H9 (cell line): ENCODE data around the gene TPRN. TPM values are rescaled to one million over a fixed set of nuclear protein-coding genes. Genes with fewer than 3 reads are reported as not detected.

Experiments
- DNase-seq: peaks from one replicate; pipeline ENCODE4 v3.0.0-alpha.2; 2017
- H2AFZ ChIP-seq: one replicate; pipeline ENCODE4 v1.6.1; 2013; ENCODE audit warnings: mild to moderate bottlenecking, low read length, control low read depth, moderate library complexity
- H2AK5ac ChIP-seq: 2 replicates; pipeline ENCODE4 v1.6.1; 2013; ENCODE audit warnings: low read length, control low read depth, mixed read lengths; ENCODE audit not compliant: insufficient read length
- H2BK120ac ChIP-seq: one replicate; pipeline ENCODE4 v1.6.1; 2013; ENCODE audit warnings: low read depth, mild to moderate bottlenecking, low read length, control low read depth, inconsistent platforms; ENCODE audit not compliant: poor library complexity, severe bottlenecking
- H2BK12ac ChIP-seq: 2 replicates; pipeline ENCODE4 v1.6.1; 2013; ENCODE audit warnings: low read length, control low read depth, mixed read lengths, low read depth; ENCODE audit not compliant: insufficient read length
- H2BK15ac ChIP-seq: 2 replicates; pipeline ENCODE4 v1.6.1; 2013; ENCODE audit warnings: low read depth, low read length, control low read depth
- H2BK20ac ChIP-seq: one replicate; pipeline ENCODE4 v1.6.1; 2013; ENCODE audit warnings: low read depth, mild to moderate bottlenecking, low read length, control low read depth, inconsistent platforms; ENCODE audit not compliant: poor library complexity, severe bottlenecking
- H2BK5ac ChIP-seq: 2 replicates; pipeline ENCODE4 v1.6.1; 2013; ENCODE audit warnings: low read length, control low read depth, mixed read lengths; ENCODE audit not compliant: insufficient read length
- H3K14ac ChIP-seq: 2 replicates; pipeline ENCODE4 v1.6.1; 2013; ENCODE audit warnings: low read length, control low read depth; ENCODE audit not compliant: insufficient read depth
- H3K18ac ChIP-seq: 2 replicates; pipeline ENCODE4 v1.6.1; 2013; ENCODE audit warnings: low read depth, mild to moderate bottlenecking, mixed read lengths, low read length, control low read depth; ENCODE audit not compliant: insufficient read length
- H3K23ac ChIP-seq: 2 replicates; pipeline ENCODE4 v1.6.1; 2013; ENCODE audit warnings: low read length, control low read depth, mixed read lengths, low read depth; ENCODE audit not compliant: insufficient read length
- H3K23me2 ChIP-seq: 2 replicates; pipeline ENCODE4 v1.6.1; 2013; ENCODE audit warnings: low read depth, mild to moderate bottlenecking, mixed read lengths, low read length, control low read depth; ENCODE audit not compliant: insufficient read length, poor library complexity, severe bottlenecking
- H3K27ac ChIP-seq: 2 replicates; pipeline ENCODE4 v1.5.1; 2013; ENCODE audit warnings: low read length, control low read depth, mixed read lengths, low read depth; ENCODE audit not compliant: insufficient read length
- H3K27me3 ChIP-seq: 2 replicates; pipeline ENCODE4 v1.6.1; 2013; ENCODE audit warnings: low read length, control low read depth, inconsistent platforms; ENCODE audit not compliant: insufficient read depth
- H3K4ac ChIP-seq: 2 replicates; pipeline ENCODE4 v1.6.1; 2013; ENCODE audit warnings: low read depth, mild to moderate bottlenecking, control low read depth, inconsistent platforms, low read length, moderate library complexity
- H3K4me1 ChIP-seq: 2 replicates; pipeline ENCODE4 v1.6.1; 2013; ENCODE audit warnings: low read length, control low read depth, inconsistent platforms; ENCODE audit not compliant: insufficient read depth
- H3K4me2 ChIP-seq: 2 replicates; pipeline ENCODE4 v1.6.1; 2013; ENCODE audit warnings: low read length, control low read depth, mixed read lengths; ENCODE audit not compliant: insufficient read length, insufficient read depth
- H3K56ac ChIP-seq: 2 replicates; pipeline ENCODE4 v1.6.1; 2013; ENCODE audit warnings: low read depth, mild to moderate bottlenecking, mixed read lengths, low read length, control low read depth; ENCODE audit not compliant: insufficient read length
- H3K79me1 ChIP-seq: 2 replicates; pipeline ENCODE4 v1.6.1; 2013; ENCODE audit warnings: low read depth, mild to moderate bottlenecking, moderate library complexity, low read length, control low read depth, inconsistent platforms; ENCODE audit not compliant: insufficient read depth, poor library complexity, severe bottlenecking
- H3K79me2 ChIP-seq: 2 replicates; pipeline ENCODE4 v1.6.1; 2013; ENCODE audit warnings: low read length, control low read depth, inconsistent platforms; ENCODE audit not compliant: insufficient read depth
- H3K9ac ChIP-seq: 2 replicates; pipeline ENCODE4 v1.6.1; 2013; ENCODE audit warnings: low read length, control low read depth, mixed read lengths; ENCODE audit not compliant: insufficient read length; ENCODE audit errors: extremely low read depth
- H3K9me3 ChIP-seq: one replicate; pipeline ENCODE4 v1.6.1; 2013; ENCODE audit warnings: low read depth, low read length, inconsistent platforms; ENCODE audit not compliant: control insufficient read depth
- H3T11ph ChIP-seq: one replicate; pipeline ENCODE4 v1.6.1; 2013; ENCODE audit warnings: mild to moderate bottlenecking, low read length, control low read depth, inconsistent platforms
- H4K20me1 ChIP-seq: one replicate; pipeline ENCODE4 v1.6.1; 2013; ENCODE audit not compliant: control insufficient read depth, insufficient read length, insufficient read depth
- H4K5ac ChIP-seq: 2 replicates; pipeline ENCODE4 v1.6.1; 2013; ENCODE audit warnings: low read depth, mild to moderate bottlenecking, mixed read lengths, low read length, control low read depth; ENCODE audit not compliant: insufficient read length
- H4K8ac ChIP-seq: replicated peaks from 2 replicates; pipeline ENCODE4 v1.6.1; 2013; ENCODE audit warnings: low read length, control low read depth, mixed read lengths, low read depth; ENCODE audit not compliant: insufficient read length
- H4K91ac ChIP-seq: 2 replicates; pipeline ENCODE4 v1.6.1; 2013; ENCODE audit warnings: low read depth, mild to moderate bottlenecking, moderate library complexity, mixed read lengths, low read length, control low read depth; ENCODE audit not compliant: insufficient read length
- H3K27ac Mint-ChIP-seq, 3 experiments: 2 replicates in 2 of 3; 3 replicates in 1 of 3; pipeline ENCODE4 v1.8.0; 2020 to 2021; ENCODE audit warnings: mixed read lengths in 3 of 3, mild to moderate bottlenecking in 1 of 3, moderate library complexity in 1 of 3
- H3K27me3 Mint-ChIP-seq: 2 replicates; pipeline ENCODE4 v1.8.0; 2021; ENCODE audit warnings: low read depth, mild to moderate bottlenecking, moderate library complexity, mixed read lengths
- H3K36me3 Mint-ChIP-seq, 3 experiments: 2 replicates in 2 of 3; 3 replicates in 1 of 3; pipeline ENCODE4 v1.8.0; 2020 to 2021; ENCODE audit warnings: low read depth in 3 of 3, mixed read lengths in 3 of 3; ENCODE audit not compliant: insufficient read depth in 1 of 3
- H3K4me1 Mint-ChIP-seq, 2 experiments: 2 replicates each; pipeline ENCODE4 v1.8.0; 2020; ENCODE audit warnings: mixed read lengths in 2 of 2
- H3K4me3 Mint-ChIP-seq, 2 experiments: 2 replicates in 1 of 2; 3 replicates in 1 of 2; pipeline ENCODE4 v1.8.0; 2020 to 2021; ENCODE audit warnings: mild to moderate bottlenecking in 2 of 2, mixed read lengths in 2 of 2, moderate library complexity in 1 of 2
- H3K9me3 Mint-ChIP-seq, 2 experiments: 2 replicates in 1 of 2; 3 replicates in 1 of 2; pipeline ENCODE4 v1.8.0; 2020; ENCODE audit warnings: mild to moderate bottlenecking in 2 of 2, mixed read lengths in 2 of 2, moderate library complexity in 1 of 2
- WGBS: extraction: QIAGEN DNeasy Blood & Tissue Kit; methylation state at CpG from one replicate; pipeline ENCODE4 v1.1.7; 2013; ENCODE audit warnings: missing lambda C conversion rate, low lambda C conversion rate, mixed read lengths; ENCODE audit not compliant: insufficient read length; ENCODE audit errors: extremely low coverage; 5-methylcytosine and 5-hydroxymethylcytosine counted together
- total RNA-seq: library from RNA; stranded (reverse); gene quantifications from 2 replicates; pipeline ENCODE4 v1.2.1, GENCODE V29; 2021
- TF ChIP-seq, protein P1 (sequence below): fragments of 200-600 bp; sonication (generic); conservative IDR thresholded peaks from 3 replicates; pipeline ENCODE4 v1.8.0; 2021; ENCODE audit warnings: antibody characterized with exemption, mild to moderate bottlenecking

Gene TPRN
- total RNA-seq, 1 experiment from 2014 or later, result 30.7 TPM

DNA sequence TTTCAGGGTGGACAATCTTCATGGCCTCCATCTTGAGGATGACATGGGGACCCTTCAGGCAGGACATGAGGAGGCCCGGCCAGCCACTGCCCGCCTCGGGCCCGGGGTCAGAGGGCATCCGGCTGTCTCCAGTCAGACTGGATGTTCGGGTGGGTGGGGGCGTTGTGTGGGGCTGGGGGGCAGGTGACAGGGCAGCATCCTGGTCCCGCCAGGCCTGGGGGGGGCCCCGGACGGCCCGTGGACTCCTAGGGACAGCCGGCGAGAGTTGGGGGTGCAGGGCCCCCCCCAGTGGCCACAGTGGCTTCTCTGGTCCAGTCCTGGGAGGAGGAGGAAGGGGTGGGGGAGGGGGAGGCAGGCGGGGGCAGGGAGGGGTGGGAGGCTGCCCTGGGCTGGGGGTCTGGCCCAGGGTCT, 20.6 kb upstream of the TPRN start:
- Histone ChIP-seq H2BK20ac (no peak overlapping the region), H3K27ac (no peak overlapping the region), H3K4ac (no peak overlapping the region), H3K9me3 (no peaks in the 10 kb centered on the region), H3K23ac (no peak overlapping the region), H3K56ac (no peak overlapping the region), H3K18ac (no peak overlapping the region), H4K8ac (no peak overlapping the region), H3K79me1 (no peaks in the 10 kb centered on the region), H4K5ac (no peak overlapping the region), H2AK5ac (no peak overlapping the region), H2AFZ (no peak overlapping the region), H3K79me2 (no peaks in the 10 kb centered on the region), H3T11ph (no peak overlapping the region), H3K23me2 (peaks cover 18% of the 10 kb centered on the region), H3K27me3 (no peaks in the 10 kb centered on the region), H3K14ac (no peak overlapping the region), H2BK12ac (no peak overlapping the region), H3K4me1 (no peaks in the 10 kb centered on the region; the same call in 1 of the 2 replicates), H4K20me1 (no peaks in the 10 kb centered on the region), H2BK5ac (no peak overlapping the region), H3K9ac (no peak overlapping the region), H4K91ac (no peak overlapping the region), H2BK120ac (no peak overlapping the region), H2BK15ac (no peak overlapping the region), H3K4me2 (no peak overlapping the region)
- TF ChIP-seq, protein P1, sequence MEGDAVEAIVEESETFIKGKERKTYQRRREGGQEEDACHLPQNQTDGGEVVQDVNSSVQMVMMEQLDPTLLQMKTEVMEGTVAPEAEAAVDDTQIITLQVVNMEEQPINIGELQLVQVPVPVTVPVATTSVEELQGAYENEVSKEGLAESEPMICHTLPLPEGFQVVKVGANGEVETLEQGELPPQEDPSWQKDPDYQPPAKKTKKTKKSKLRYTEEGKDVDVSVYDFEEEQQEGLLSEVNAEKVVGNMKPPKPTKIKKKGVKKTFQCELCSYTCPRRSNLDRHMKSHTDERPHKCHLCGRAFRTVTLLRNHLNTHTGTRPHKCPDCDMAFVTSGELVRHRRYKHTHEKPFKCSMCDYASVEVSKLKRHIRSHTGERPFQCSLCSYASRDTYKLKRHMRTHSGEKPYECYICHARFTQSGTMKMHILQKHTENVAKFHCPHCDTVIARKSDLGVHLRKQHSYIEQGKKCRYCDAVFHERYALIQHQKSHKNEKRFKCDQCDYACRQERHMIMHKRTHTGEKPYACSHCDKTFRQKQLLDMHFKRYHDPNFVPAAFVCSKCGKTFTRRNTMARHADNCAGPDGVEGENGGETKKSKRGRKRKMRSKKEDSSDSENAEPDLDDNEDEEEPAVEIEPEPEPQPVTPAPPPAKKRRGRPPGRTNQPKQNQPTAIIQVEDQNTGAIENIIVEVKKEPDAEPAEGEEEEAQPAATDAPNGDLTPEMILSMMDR, result no peak
- Mint-ChIP-seq H3K4me1 (peaks cover 4 to 8% of the 10 kb centered on the region in 2 experiments), H3K4me3 (peak overlapping the region; percentile 22 to 60; a peak in 3 of 5 replicates), H3K27me3 (no peaks in the 10 kb centered on the region), H3K27ac (no peak overlapping the region), H3K36me3 (peaks cover 0 to 11% (median 0%) of the 10 kb centered on the region in 3 experiments; a peak in 1 of 7 replicates), H3K9me3 (no peaks in the 10 kb centered on the region)
- no peak for DNase-seq
- WGBS, result no CpG with 5 or more reads among the region's 14 CpGs
